GM12892 (cell line): ENCODE data around the gene UCK1.
"Not testable (repeated sequence)": the region's sequence is repeated elsewhere in the genome, so short reads cannot be mapped to it uniquely, and the experiment has no call there.

ENCODE experiments used
- DNase-seq: peaks from one replicate; pipeline ENCODE4 v3.0.0; 2011; ENCODE audit not compliant: insufficient read length
- FAIRE-seq: peaks from 2 replicates; lab custom pipeline; 2011; peaks lifted over from hg19 to GRCh38; lab: Jason Lieb, UNC
- POLR2A ChIP-seq: IDR thresholded peaks from 2 replicates; pipeline ENCODE4 v1.6.1; 2011; ENCODE audit warnings: low read depth, low read length, control low read depth
- POLR2AphosphoS5 ChIP-seq: IDR thresholded peaks from 2 replicates; pipeline ENCODE4 v1.6.1; 2011; ENCODE audit warnings: low read depth, low read length, control low read depth
- TAF1 ChIP-seq: IDR thresholded peaks from 2 replicates; pipeline ENCODE4 v1.6.1; 2011; ENCODE audit warnings: low read depth, mild to moderate bottlenecking, control low read depth, low read length, borderline replicate concordance

Gene UCK1

GRCh38 chr9:131566158-131566557 is 35.1 kb upstream of the UCK1 start:
- TF ChIP-seq POLR2A: no peak
- TF ChIP-seq POLR2AphosphoS5: no peak
- no peak for TF ChIP-seq TAF1
- no peak for FAIRE-seq
- no peak for DNase-seq

GRCh38 chr9:131565369-131565768 is 34.3 kb upstream of the UCK1 start:
- FAIRE-seq (no peak), DNase-seq (no peak)
- no peak for TF ChIP-seq TAF1
- no peak for TF ChIP-seq POLR2AphosphoS5
- TF ChIP-seq POLR2A: no peak

GRCh38 chr9:131562032-131562959 is 31.2 kb upstream of the UCK1 start:
- FAIRE-seq: no peak
- TF ChIP-seq TAF1 (no peak), POLR2AphosphoS5 (no peak), POLR2A (no peak)
- no peak for DNase-seq

GRCh38 chr9:131559421-131560000 is 28.4 kb upstream of the UCK1 start:
- DNase-seq (no peak), FAIRE-seq (no peak)
- TF ChIP-seq TAF1 (no peak), POLR2A (no peak), POLR2AphosphoS5 (no peak)

- TF ChIP-seq TAF1 (no peak), POLR2AphosphoS5 (no peak), POLR2A (no peak)
- DNase-seq (no peak), FAIRE-seq (no peak)
Measured at GRCh38 chr9:131557855-131558548, 26.9 kb upstream of the UCK1 start.

- TF ChIP-seq POLR2AphosphoS5 (no peak), POLR2A (no peak), TAF1 (no peak)
- DNase-seq (no peak), FAIRE-seq (no peak)
Measured at GRCh38 chr9:131555841-131556673, 25.0 kb upstream of the UCK1 start.

GRCh38 chr9:131554843-131555351 is 23.8 kb upstream of the UCK1 start:
- FAIRE-seq (no peak), DNase-seq (no peak)
- no peak for TF ChIP-seq TAF1

- FAIRE-seq: no peak
- no peak for DNase-seq
- no peak for TF ChIP-seq POLR2A
- TF ChIP-seq POLR2AphosphoS5: no peak
- no peak for TF ChIP-seq TAF1
Measured at GRCh38 chr9:131554087-131554842, 23.2 kb upstream of the UCK1 start.

GRCh38 chr9:131552030-131552429 is 21.0 kb upstream of the UCK1 start:
- FAIRE-seq (no peak), DNase-seq (no peak)
- TF ChIP-seq TAF1: no peak
- no peak for TF ChIP-seq POLR2A
- TF ChIP-seq POLR2AphosphoS5: no peak

- FAIRE-seq, DNase-seq: not testable (repeated sequence)
Measured at GRCh38 chr9:131550465-131550864, 19.4 kb upstream of the UCK1 start.

- not testable (repeated sequence) for DNase-seq, FAIRE-seq
Measured at GRCh38 chr9:131549186-131549585, 18.1 kb upstream of the UCK1 start.
